K562 (cell line): Measurements from ENCODE around the gene COQ2.

Experiments used
- DMBX1 ChIP-seq: fragments of 250-450 bp; sonication (Bioruptor Pico); IDR thresholded peaks from 2 replicates; pipeline ENCODE4 v1.8.0; 2022; ENCODE audit warnings: inconsistent platforms, mild to moderate bottlenecking, moderate library complexity, borderline replicate concordance
- FOXA1 ChIP-seq: fragments of 450-650 bp; IDR thresholded peaks from 2 replicates; pipeline ENCODE4 v1.6.1; 2016; ENCODE audit warnings: mild to moderate bottlenecking, borderline replicate concordance
- MXI1 ChIP-seq: IDR thresholded peaks from 2 replicates; pipeline ENCODE4 v1.6.1; 2011; ENCODE audit warnings: low read depth, mild to moderate bottlenecking, improper control_type of control experiment, low read length
- SP2 ChIP-seq: IDR thresholded peaks from 2 replicates; pipeline ENCODE4 v1.6.1; 2011; ENCODE audit warnings: mild to moderate bottlenecking, low read depth, low read length, moderate library complexity; ENCODE audit not compliant: poor library complexity, severe bottlenecking; ENCODE audit errors: extremely low read depth
- ZNF253 ChIP-seq: fragments of 250-450 bp; sonication (Bioruptor Pico); conservative IDR thresholded peaks from 2 replicates; pipeline ENCODE4 v1.6.1; 2021; ENCODE audit warnings: mild to moderate bottlenecking
- TF ChIP-seq, protein P1 (sequence below): fragments of 450-650 bp; IDR thresholded peaks from 2 replicates; pipeline ENCODE4 v1.6.1; 2017; ENCODE audit warnings: mild to moderate bottlenecking, moderate library complexity

- no peak for TF ChIP-seq FOXA1
- no peak for TF ChIP-seq ZNF253 (CRISPR knock-in tag)
- no peak for TF ChIP-seq SP2
- TF ChIP-seq DMBX1 = no peak
- TF ChIP-seq, protein P1, sequence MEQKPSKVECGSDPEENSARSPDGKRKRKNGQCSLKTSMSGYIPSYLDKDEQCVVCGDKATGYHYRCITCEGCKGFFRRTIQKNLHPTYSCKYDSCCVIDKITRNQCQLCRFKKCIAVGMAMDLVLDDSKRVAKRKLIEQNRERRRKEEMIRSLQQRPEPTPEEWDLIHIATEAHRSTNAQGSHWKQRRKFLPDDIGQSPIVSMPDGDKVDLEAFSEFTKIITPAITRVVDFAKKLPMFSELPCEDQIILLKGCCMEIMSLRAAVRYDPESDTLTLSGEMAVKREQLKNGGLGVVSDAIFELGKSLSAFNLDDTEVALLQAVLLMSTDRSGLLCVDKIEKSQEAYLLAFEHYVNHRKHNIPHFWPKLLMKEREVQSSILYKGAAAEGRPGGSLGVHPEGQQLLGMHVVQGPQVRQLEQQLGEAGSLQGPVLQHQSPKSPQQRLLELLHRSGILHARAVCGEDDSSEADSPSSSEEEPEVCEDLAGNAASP = no peak
- no peak for TF ChIP-seq MXI1
Measured at GRCh38 chr4:83329521-83330110, 45.0 kb upstream of the COQ2 start.
